Liver (tissue), 9 donors: Measurements from ENCODE around the gene DIPK1B. TPM values are rescaled to one million over a fixed set of nuclear protein-coding genes. Genes with fewer than 3 reads are reported as not detected.

Experiments used
- DNase-seq: peaks from one replicate; pipeline ENCODE4 v3.0.0-alpha.2; 2017; ENCODE audit warnings: low spot score
- H3K27ac ChIP-seq, 2 donors: one replicate each; pipeline ENCODE4 v1.7.0; 2013; ENCODE audit warnings: inconsistent platforms in 2 of 2, low read length in 2 of 2, control low read depth in 1 of 2, low read depth in 1 of 2, mild to moderate bottlenecking in 1 of 2
- H3K27me3 ChIP-seq, 4 donors: one replicate each; pipeline versions ENCODE4 v1.6.1 to v1.7.0; 2013; ENCODE audit warnings: low read length in 3 of 4, inconsistent platforms in 1 of 4, mild to moderate bottlenecking in 1 of 4, moderate library complexity in 1 of 4; ENCODE audit not compliant: control insufficient read depth in 4 of 4, insufficient read depth in 4 of 4
- H3K36me3 ChIP-seq, 4 donors: one replicate each; pipeline versions ENCODE4 v1.6.1 to v1.7.0; 2013; ENCODE audit warnings: low read length in 3 of 4, mild to moderate bottlenecking in 3 of 4, low read depth in 1 of 4, moderate library complexity in 1 of 4; ENCODE audit not compliant: control insufficient read depth in 4 of 4, insufficient read depth in 3 of 4
- H3K4me1 ChIP-seq, 4 donors: one replicate each; pipeline versions ENCODE4 v1.6.1 to v1.7.0; 2013; ENCODE audit warnings: low read length in 3 of 4, mild to moderate bottlenecking in 3 of 4, moderate library complexity in 1 of 4; ENCODE audit not compliant: control insufficient read depth in 4 of 4, insufficient read depth in 4 of 4
- H3K4me3 ChIP-seq, 3 donors: one replicate each; pipeline versions ENCODE4 v1.6.1 to v1.7.0; 2013; ENCODE audit warnings: low read length in 3 of 3, control low read depth in 1 of 3, low read depth in 1 of 3, mild to moderate bottlenecking in 1 of 3
- H3K9ac ChIP-seq, 2 donors: one replicate each; pipeline ENCODE4 v1.7.0; 2013; ENCODE audit warnings: low read length in 2 of 2, mild to moderate bottlenecking in 2 of 2, moderate library complexity in 2 of 2, control low read depth in 1 of 2, low read depth in 1 of 2
- H3K9me3 ChIP-seq, 4 donors: one replicate each; pipeline versions ENCODE4 v1.6.1 to v1.7.0; 2013; ENCODE audit warnings: low read length in 3 of 4; ENCODE audit not compliant: control insufficient read depth in 4 of 4
- CTCF ChIP-seq: fragments of 150-350 bp; IDR thresholded peaks from 2 replicates; pipeline ENCODE4 v1.5.1; 2017; ENCODE audit warnings: improper control_type of control experiment, low read depth, low read length; ENCODE audit not compliant: missing input control
- EGR1 ChIP-seq, 2 donors: IDR thresholded peaks; 2 replicates each; pipeline ENCODE4 v1.6.1; 2016 to 2018; ENCODE audit warnings: antibody characterized with exemption in 2 of 2, low read depth in 2 of 2
- FOXA1 ChIP-seq: IDR thresholded peaks from 2 replicates; pipeline ENCODE4 v1.6.1; 2016; ENCODE audit warnings: antibody characterized with exemption
- FOXA2 ChIP-seq: IDR thresholded peaks from 2 replicates; pipeline ENCODE4 v1.6.1; 2016; ENCODE audit warnings: antibody characterized with exemption
- GABPA ChIP-seq, 2 donors: IDR thresholded peaks in 1 of 2; conservative IDR thresholded peaks in 1 of 2; 2 replicates each; pipeline ENCODE4 v1.6.1; 2016; ENCODE audit warnings: antibody characterized with exemption in 2 of 2, mild to moderate bottlenecking in 1 of 2, moderate library complexity in 1 of 2
- HNF4A ChIP-seq, 2 donors: conservative IDR thresholded peaks; 2 replicates each; pipeline ENCODE4 v1.6.1; 2016; ENCODE audit warnings: antibody characterized with exemption in 2 of 2, mild to moderate bottlenecking in 2 of 2
- HNF4G ChIP-seq: IDR thresholded peaks from 2 replicates; pipeline ENCODE4 v1.6.1; 2016; ENCODE audit warnings: antibody characterized with exemption
- NR2F2 ChIP-seq: IDR thresholded peaks from 2 replicates; pipeline ENCODE4 v1.6.1; 2016; ENCODE audit warnings: antibody characterized with exemption
- RAD21 ChIP-seq, 2 donors: IDR thresholded peaks; 2 replicates each; pipeline ENCODE4 v1.6.1; 2016; ENCODE audit warnings: antibody characterized with exemption in 2 of 2, mild to moderate bottlenecking in 2 of 2
- RXRA ChIP-seq, 2 donors: IDR thresholded peaks; 2 replicates each; pipeline ENCODE4 v1.6.1; 2017 to 2018; ENCODE audit warnings: antibody characterized with exemption in 2 of 2, mild to moderate bottlenecking in 1 of 2
- YY1 ChIP-seq: IDR thresholded peaks from 2 replicates; pipeline ENCODE4 v1.6.1; 2016; ENCODE audit warnings: antibody characterized with exemption, mild to moderate bottlenecking
- WGBS: extraction: QIAGEN DNeasy Blood & Tissue Kit; methylation state at CpG from one replicate; pipeline ENCODE4 v1.1.7; 2013; 5-methylcytosine and 5-hydroxymethylcytosine counted together
- polyA plus RNA-seq, 2 donors: library from polyadenylated mRNA; stranded (reverse) in 1 of 2; unstranded in 1 of 2; fragments of 200-250 nt in 1 of 2; fragments of >200 nt in 1 of 2; fragmentation: Nextera tagmentation in 1 of 2; extraction: Ambion mirVana in 1 of 2; gene quantifications; one replicate each; pipeline versions ENCODE4 v1.2.1 to v1.2.3, GENCODE V29; 2013 to 2015
- total RNA-seq, 2 donors: library from RNA; depleted of rRNA; stranded (reverse); fragments of >200 nt; gene quantifications; one replicate each; pipeline ENCODE4 v1.2.3, GENCODE V29; 2014
- TF ChIP-seq, protein P1 (sequence below): IDR thresholded peaks from 2 replicates; pipeline ENCODE4 v1.6.1; 2016; ENCODE audit warnings: antibody characterized with exemption, mild to moderate bottlenecking
- TF ChIP-seq, protein P2 (sequence below): IDR thresholded peaks from 2 replicates; pipeline ENCODE4 v1.6.1; 2016; ENCODE audit warnings: antibody characterized with exemption
- TF ChIP-seq, protein P3 (sequence below): IDR thresholded peaks from 2 replicates; pipeline ENCODE4 v1.6.1; 2016; ENCODE audit warnings: antibody characterized with exemption
- donor health status: healthy.
- donor health status: healthy.
- donor health status: healthy.
- donor health status: healthy.
- donor health status: healthy.

Gene DIPK1B
- total and polyA plus RNA-seq, 4 donors: 2.3 to 19.7 (median 5.2) TPM

DNA sequence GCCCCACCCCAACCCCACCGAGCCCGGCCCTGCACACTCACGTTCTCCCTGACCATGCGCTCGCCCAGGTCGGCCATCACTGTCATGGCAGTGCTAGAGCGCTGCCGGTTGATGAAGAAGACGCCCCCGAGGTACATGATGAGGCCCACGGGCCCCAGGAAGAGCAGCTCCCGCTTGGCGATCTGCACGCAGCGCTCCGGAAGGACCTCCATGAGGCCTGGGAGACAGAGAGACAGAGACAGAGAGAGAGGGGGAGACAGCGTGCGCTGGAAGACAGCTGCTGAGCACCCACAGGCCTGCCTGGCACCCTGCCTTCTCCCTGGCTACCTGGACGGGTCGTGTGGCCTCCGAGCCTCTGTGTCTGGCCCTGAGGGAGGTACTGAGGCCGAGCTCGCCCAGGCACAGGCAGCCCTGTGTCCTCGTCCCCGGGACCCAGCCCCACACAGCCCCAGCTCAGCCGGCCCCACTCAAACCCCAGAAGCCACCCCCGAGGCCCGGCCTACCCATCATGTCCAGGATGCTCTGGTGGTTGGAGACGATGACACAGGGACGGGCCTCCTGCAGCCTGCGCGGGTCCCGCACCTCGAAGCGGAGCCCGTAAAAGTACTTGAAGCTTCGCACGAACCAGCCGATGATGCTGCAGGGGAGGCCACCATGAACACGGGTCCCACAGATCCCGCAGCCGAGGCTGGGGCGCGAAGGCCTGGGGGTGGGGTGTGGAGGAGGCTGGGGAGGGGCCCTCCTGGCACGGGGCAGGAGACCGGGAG lies 35.3 kb upstream of the DIPK1B start (continued):
- TF ChIP-seq, protein P1, sequence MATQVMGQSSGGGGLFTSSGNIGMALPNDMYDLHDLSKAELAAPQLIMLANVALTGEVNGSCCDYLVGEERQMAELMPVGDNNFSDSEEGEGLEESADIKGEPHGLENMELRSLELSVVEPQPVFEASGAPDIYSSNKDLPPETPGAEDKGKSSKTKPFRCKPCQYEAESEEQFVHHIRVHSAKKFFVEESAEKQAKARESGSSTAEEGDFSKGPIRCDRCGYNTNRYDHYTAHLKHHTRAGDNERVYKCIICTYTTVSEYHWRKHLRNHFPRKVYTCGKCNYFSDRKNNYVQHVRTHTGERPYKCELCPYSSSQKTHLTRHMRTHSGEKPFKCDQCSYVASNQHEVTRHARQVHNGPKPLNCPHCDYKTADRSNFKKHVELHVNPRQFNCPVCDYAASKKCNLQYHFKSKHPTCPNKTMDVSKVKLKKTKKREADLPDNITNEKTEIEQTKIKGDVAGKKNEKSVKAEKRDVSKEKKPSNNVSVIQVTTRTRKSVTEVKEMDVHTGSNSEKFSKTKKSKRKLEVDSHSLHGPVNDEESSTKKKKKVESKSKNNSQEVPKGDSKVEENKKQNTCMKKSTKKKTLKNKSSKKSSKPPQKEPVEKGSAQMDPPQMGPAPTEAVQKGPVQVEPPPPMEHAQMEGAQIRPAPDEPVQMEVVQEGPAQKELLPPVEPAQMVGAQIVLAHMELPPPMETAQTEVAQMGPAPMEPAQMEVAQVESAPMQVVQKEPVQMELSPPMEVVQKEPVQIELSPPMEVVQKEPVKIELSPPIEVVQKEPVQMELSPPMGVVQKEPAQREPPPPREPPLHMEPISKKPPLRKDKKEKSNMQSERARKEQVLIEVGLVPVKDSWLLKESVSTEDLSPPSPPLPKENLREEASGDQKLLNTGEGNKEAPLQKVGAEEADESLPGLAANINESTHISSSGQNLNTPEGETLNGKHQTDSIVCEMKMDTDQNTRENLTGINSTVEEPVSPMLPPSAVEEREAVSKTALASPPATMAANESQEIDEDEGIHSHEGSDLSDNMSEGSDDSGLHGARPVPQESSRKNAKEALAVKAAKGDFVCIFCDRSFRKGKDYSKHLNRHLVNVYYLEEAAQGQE: no peak
- TF ChIP-seq FOXA2 (no peak), RAD21 (IDR thresholded peaks at IDR 0.05) (no peak), GABPA (IDR thresholded peaks at IDR 0.05 in 1 of 2, conservative IDR thresholded peaks at IDR 0.05 in 1 of 2) (no peak), EGR1 (IDR thresholded peaks at IDR 0.05; ENCODE audit: low read depth in 2 of 2) (no peak)

GRCh38 chr9:136678034-136678433 lies 34.3 kb upstream of the DIPK1B start:
- peaks cover 46 to 78% (median 64%) of the 10 kb centered on the region in 4 donors for H3K4me1 ChIP-seq
- H3K9ac ChIP-seq: peak overlapping the region in 1 of 2 donors; percentile 3
- 93% methylated on average over 15 of the region's 15 CpGs for WGBS
- peak overlapping the region; percentile 62 to 73 for H3K27ac ChIP-seq
- H3K4me3 ChIP-seq: no peak overlapping the region
- no peaks in the 10 kb centered on the region for H3K27me3 ChIP-seq
- DNase-seq: no peak
- no peaks in the 10 kb centered on the region for H3K9me3 ChIP-seq
- H3K36me3 ChIP-seq: peaks cover 0 to 15% (median 3%) of the 10 kb centered on the region in 4 donors
- TF ChIP-seq EGR1 (IDR thresholded peaks at IDR 0.05; ENCODE audit: low read depth in 2 of 2) (no peak), HNF4G (no peak)

DNA sequence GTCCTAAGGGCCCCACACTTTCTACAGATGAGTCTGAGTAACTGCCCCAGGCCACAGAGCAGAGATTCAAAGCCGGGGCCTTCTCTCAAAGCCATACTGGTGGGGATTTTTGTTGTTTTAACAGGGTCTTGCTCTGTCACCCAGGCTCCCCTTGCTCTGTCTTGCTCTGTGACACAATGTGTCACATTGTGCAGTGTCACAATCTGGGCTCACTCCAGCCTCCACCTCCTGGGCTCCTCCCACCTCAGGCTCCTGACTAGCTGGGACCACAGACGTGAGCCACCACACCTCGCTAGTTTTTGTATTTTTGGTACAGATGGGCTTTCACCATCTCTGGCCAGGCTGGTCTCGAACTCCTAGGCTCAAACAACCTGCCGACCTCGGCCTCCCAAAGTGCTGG lies 33.7 kb upstream of the DIPK1B start:
- 67% methylated on average over 6 of the region's 6 CpGs for WGBS
- Histone ChIP-seq H3K27ac (peak overlapping the region; percentile 62 to 73), H3K36me3 (peaks cover 0 to 13% (median 3%) of the 10 kb centered on the region in 4 donors), H3K27me3 (no peaks in the 10 kb centered on the region), H3K9me3 (no peaks in the 10 kb centered on the region), H3K4me3 (no peak overlapping the region), H3K9ac (peak overlapping the region in 1 of 2 donors; percentile 39), H3K4me1 (peaks cover 46 to 78% (median 64%) of the 10 kb centered on the region in 4 donors)
- no peak for DNase-seq
- TF ChIP-seq, protein P2, sequence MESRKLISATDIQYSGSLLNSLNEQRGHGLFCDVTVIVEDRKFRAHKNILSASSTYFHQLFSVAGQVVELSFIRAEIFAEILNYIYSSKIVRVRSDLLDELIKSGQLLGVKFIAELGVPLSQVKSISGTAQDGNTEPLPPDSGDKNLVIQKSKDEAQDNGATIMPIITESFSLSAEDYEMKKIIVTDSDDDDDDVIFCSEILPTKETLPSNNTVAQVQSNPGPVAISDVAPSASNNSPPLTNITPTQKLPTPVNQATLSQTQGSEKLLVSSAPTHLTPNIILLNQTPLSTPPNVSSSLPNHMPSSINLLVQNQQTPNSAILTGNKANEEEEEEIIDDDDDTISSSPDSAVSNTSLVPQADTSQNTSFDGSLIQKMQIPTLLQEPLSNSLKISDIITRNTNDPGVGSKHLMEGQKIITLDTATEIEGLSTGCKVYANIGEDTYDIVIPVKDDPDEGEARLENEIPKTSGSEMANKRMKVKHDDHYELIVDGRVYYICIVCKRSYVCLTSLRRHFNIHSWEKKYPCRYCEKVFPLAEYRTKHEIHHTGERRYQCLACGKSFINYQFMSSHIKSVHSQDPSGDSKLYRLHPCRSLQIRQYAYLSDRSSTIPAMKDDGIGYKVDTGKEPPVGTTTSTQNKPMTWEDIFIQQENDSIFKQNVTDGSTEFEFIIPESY: no peak
- TF ChIP-seq HNF4G: no peak
- no peak for TF ChIP-seq RXRA (IDR thresholded peaks at IDR 0.05)
- no peak for TF ChIP-seq CTCF
- no peak for TF ChIP-seq RAD21 (IDR thresholded peaks at IDR 0.05)
- TF ChIP-seq HNF4A (conservative IDR thresholded peaks at IDR 0.05): no peak
- TF ChIP-seq NR2F2: no peak
- no peak for TF ChIP-seq EGR1 (IDR thresholded peaks at IDR 0.05; ENCODE audit: low read depth in 2 of 2)
- TF ChIP-seq, protein P1: no peak
- TF ChIP-seq FOXA1: no peak
- TF ChIP-seq, protein P3, sequence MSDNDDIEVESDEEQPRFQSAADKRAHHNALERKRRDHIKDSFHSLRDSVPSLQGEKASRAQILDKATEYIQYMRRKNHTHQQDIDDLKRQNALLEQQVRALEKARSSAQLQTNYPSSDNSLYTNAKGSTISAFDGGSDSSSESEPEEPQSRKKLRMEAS: no peak
- TF ChIP-seq YY1: no peak
